IMR-90 (cell line): ENCODE data around the gene KLHL3.

Source experiments
- BHLHE40 ChIP-seq: fragments of 150-350 bp; IDR thresholded peaks from 2 replicates; pipeline ENCODE4 v1.6.1; 2016; ENCODE audit warnings: mild to moderate bottlenecking, low read depth, low read length
- CEBPB ChIP-seq: IDR thresholded peaks from 2 replicates; pipeline ENCODE4 v1.6.1; 2012; ENCODE audit warnings: low read depth, low read length, improper control_type of control experiment
- CHD1 ChIP-seq: IDR thresholded peaks from 2 replicates; pipeline ENCODE4 v1.6.1; 2012; ENCODE audit warnings: low read depth, low read length, improper control_type of control experiment
- MAFK ChIP-seq: IDR thresholded peaks from 2 replicates; pipeline ENCODE4 v1.6.1; 2012; ENCODE audit warnings: low read depth, low read length, improper control_type of control experiment
- MAZ ChIP-seq: IDR thresholded peaks from 2 replicates; pipeline ENCODE4 v1.6.1; 2012; ENCODE audit warnings: low read depth, mild to moderate bottlenecking, low read length, improper control_type of control experiment, moderate library complexity, borderline replicate concordance
- MXI1 ChIP-seq: IDR thresholded peaks from 2 replicates; pipeline ENCODE4 v1.6.1; 2012; ENCODE audit warnings: low read depth, mild to moderate bottlenecking, low read length, moderate library complexity, borderline replicate concordance
- POLR2A ChIP-seq: IDR thresholded peaks from 2 replicates; pipeline ENCODE4 v1.6.1; 2012; ENCODE audit warnings: mild to moderate bottlenecking, low read depth, low read length
- RAD21 ChIP-seq: IDR thresholded peaks from 2 replicates; pipeline ENCODE4 v1.6.1; 2012; ENCODE audit warnings: low read length, improper control_type of control experiment
- RCOR1 ChIP-seq: IDR thresholded peaks from 2 replicates; pipeline ENCODE4 v1.6.1; 2012; ENCODE audit warnings: mild to moderate bottlenecking, low read length, improper control_type of control experiment; ENCODE audit not compliant: insufficient replicate concordance
- TF ChIP-seq, protein P1 (sequence below): conservative IDR thresholded peaks from 2 replicates; pipeline ENCODE4 v1.5.1; 2012; ENCODE audit warnings: mild to moderate bottlenecking, low read depth, low read length, improper control_type of control experiment
- TF ChIP-seq, protein P2 (sequence below): fragments of 150-350 bp; IDR thresholded peaks from 2 replicates; pipeline ENCODE4 v1.6.1; 2016; ENCODE audit warnings: low read depth, mild to moderate bottlenecking, low read length, moderate library complexity, borderline replicate concordance

DNA sequence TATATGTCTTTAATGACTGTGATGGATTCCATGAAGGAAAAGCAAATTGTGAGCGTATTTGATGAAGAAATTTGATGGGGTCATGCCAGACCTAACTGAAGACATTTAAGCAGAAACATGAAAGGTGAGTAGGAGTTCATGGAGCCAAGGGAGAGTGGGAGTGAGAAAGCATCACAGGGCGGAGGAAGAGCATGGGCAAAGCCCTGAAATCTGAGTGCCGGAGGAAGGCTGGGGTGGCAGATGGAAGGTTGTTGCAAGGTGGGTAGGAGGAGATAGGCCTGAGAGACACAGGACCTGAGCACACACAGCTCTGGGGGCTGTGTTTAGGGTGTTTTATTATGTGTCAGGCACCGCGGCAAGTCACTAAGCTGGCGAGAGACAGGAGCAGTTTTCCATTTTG is 136.4 kb downstream of the KLHL3 start:
- no peak for TF ChIP-seq CEBPB
- TF ChIP-seq POLR2A, result no peak
- TF ChIP-seq MAZ, result no peak
- TF ChIP-seq, protein P1, sequence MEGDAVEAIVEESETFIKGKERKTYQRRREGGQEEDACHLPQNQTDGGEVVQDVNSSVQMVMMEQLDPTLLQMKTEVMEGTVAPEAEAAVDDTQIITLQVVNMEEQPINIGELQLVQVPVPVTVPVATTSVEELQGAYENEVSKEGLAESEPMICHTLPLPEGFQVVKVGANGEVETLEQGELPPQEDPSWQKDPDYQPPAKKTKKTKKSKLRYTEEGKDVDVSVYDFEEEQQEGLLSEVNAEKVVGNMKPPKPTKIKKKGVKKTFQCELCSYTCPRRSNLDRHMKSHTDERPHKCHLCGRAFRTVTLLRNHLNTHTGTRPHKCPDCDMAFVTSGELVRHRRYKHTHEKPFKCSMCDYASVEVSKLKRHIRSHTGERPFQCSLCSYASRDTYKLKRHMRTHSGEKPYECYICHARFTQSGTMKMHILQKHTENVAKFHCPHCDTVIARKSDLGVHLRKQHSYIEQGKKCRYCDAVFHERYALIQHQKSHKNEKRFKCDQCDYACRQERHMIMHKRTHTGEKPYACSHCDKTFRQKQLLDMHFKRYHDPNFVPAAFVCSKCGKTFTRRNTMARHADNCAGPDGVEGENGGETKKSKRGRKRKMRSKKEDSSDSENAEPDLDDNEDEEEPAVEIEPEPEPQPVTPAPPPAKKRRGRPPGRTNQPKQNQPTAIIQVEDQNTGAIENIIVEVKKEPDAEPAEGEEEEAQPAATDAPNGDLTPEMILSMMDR, result no peak
- TF ChIP-seq BHLHE40, result no peak
- TF ChIP-seq RCOR1, result no peak
- no peak for TF ChIP-seq RAD21
- no peak for TF ChIP-seq MXI1
- no peak for TF ChIP-seq CHD1
- TF ChIP-seq MAFK, result no peak
- TF ChIP-seq, protein P2, sequence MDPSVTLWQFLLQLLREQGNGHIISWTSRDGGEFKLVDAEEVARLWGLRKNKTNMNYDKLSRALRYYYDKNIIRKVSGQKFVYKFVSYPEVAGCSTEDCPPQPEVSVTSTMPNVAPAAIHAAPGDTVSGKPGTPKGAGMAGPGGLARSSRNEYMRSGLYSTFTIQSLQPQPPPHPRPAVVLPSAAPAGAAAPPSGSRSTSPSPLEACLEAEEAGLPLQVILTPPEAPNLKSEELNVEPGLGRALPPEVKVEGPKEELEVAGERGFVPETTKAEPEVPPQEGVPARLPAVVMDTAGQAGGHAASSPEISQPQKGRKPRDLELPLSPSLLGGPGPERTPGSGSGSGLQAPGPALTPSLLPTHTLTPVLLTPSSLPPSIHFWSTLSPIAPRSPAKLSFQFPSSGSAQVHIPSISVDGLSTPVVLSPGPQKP, result no peak
